Body of pancreas (tissue), 4 donors: ENCODE measurements around the gene PHACTR3. TPM values are rescaled to one million over a fixed set of nuclear protein-coding genes. Genes with fewer than 3 reads are reported as not detected.
A peak's percentile ranks its signal among the peaks of the same experiment; 100 is the strongest.

Experiments
- ATAC-seq: fragments of 150-250 bp; one replicate; pipeline ENCODE4 v1.9.1; 2016
- DNase-seq, 4 donors: peaks; one replicate each; pipeline ENCODE4 v3.0.0-alpha.2; 2019
- H3K27ac ChIP-seq, 4 donors: fragments of 200-600 bp; sonication (generic); 1 replicate in 3 of 4; 2 replicates in 1 of 4; pipeline versions ENCODE4 v1.5.1 to v1.6.1; 2016 to 2019; ENCODE audit warnings: mild to moderate bottlenecking in 1 of 4, mixed read lengths in 1 of 4, moderate library complexity in 1 of 4
- H3K27me3 ChIP-seq, 2 donors: fragments of 200-600 bp; sonication (generic); one replicate each; pipeline ENCODE4 v1.6.0; 2016; ENCODE audit warnings: mild to moderate bottlenecking in 1 of 2
- H3K36me3 ChIP-seq, 2 donors: fragments of 200-600 bp; sonication (generic); replicated peaks in 1 of 2; 2 replicates each; pipeline ENCODE4 v1.5.1; 2016; ENCODE audit warnings: low read depth in 2 of 2; ENCODE audit not compliant: insufficient read depth in 1 of 2
- H3K4me1 ChIP-seq: fragments of 200-600 bp; sonication (generic); one replicate; pipeline ENCODE4 v1.6.0; 2016
- H3K4me3 ChIP-seq, 2 donors: fragments of 200-600 bp; sonication (generic); 1 replicate in 1 of 2; 2 replicates in 1 of 2; pipeline ENCODE4 v1.5.1; 2016 to 2019
- H3K9me3 ChIP-seq, 3 donors: fragments of 200-600 bp; sonication (generic); 1 replicate in 2 of 3; 2 replicates in 1 of 3; pipeline ENCODE4 v1.5.1; 2016
- CTCF ChIP-seq, 7 experiments: fragments of 450-650 bp in 4 of 7; fragments of 200-600 bp in 3 of 7; sonication (generic) in 3 of 7; IDR thresholded peaks; one replicate each; pipeline ENCODE4 v1.5.1; 2016 to 2019; ENCODE audit warnings: antibody characterized with exemption in 7 of 7
- POLR2A ChIP-seq, 3 donors: fragments of 450-650 bp; IDR thresholded peaks; one replicate each; pipeline ENCODE4 v1.6.1; 2016; ENCODE audit warnings: antibody characterized with exemption in 3 of 3, mild to moderate bottlenecking in 2 of 3
- WGBS, 2 donors: methylation state at CpG; one replicate each; pipeline ENCODE4 v1.1.5; 2017; 5-methylcytosine and 5-hydroxymethylcytosine counted together
- intact Hi-C: fragments of 100-400 bp; cut with DNase I; formaldehyde crosslinking; loops from one replicate; pipeline ENCODE4 v1.15.1; 2023
- total RNA-seq, 2 donors: library from RNA; depleted of rRNA; stranded (reverse); fragments of >200 nt; gene quantifications; one replicate each; pipeline ENCODE4 v1.1.0, GENCODE V29; 2016

Gene PHACTR3
- total RNA-seq, 2 donors from 2014 or later: 0.52 to 0.66 TPM

- H3K27me3 ChIP-seq: no peaks in the 10 kb centered on the region
- ATAC-seq (no peak), DNase-seq (no peak)
- TF ChIP-seq CTCF (IDR thresholded peaks at IDR 0.05) (no peak), POLR2A (IDR thresholded peaks at IDR 0.05) (no peak)
- H3K9me3 ChIP-seq: no peaks in the 10 kb centered on the region
- H3K4me1 ChIP-seq: no peaks in the 10 kb centered on the region
- intact Hi-C loops: no loop called here
- no peak overlapping the region for H3K27ac ChIP-seq
- WGBS, 2 donors: 78 to 86% methylated on average over 12 of the region's 12 CpGs
- no peak overlapping the region for H3K4me3 ChIP-seq
- H3K36me3 ChIP-seq: no peaks in the 10 kb centered on the region
These were observed 176.3 kb downstream of the PHACTR3 start for GRCh38 chr20:59780494-59781185.

- WGBS, 2 donors: 88 to 94% methylated on average over 9 to 12 of the region's 12 CpGs
- no peaks in the 10 kb centered on the region for H3K4me1 ChIP-seq
- TF ChIP-seq POLR2A (IDR thresholded peaks at IDR 0.05) (no peak), CTCF (IDR thresholded peaks at IDR 0.05) (no peak)
- no peak overlapping the region for H3K4me3 ChIP-seq
- H3K36me3 ChIP-seq: no peaks in the 10 kb centered on the region
- intact Hi-C loops: no loop called here
- DNase-seq (no peak), ATAC-seq (no peak)
- no peaks in the 10 kb centered on the region for H3K9me3 ChIP-seq
- H3K27ac ChIP-seq: no peak overlapping the region
- H3K27me3 ChIP-seq: no peaks in the 10 kb centered on the region
These were observed 176.9 kb downstream of the PHACTR3 start for GRCh38 chr20:59781226-59781625.

GRCh38 chr20:59782986-59783640 lies 178.8 kb downstream of the PHACTR3 start:
- Histone ChIP-seq H3K4me1 (no peaks in the 10 kb centered on the region), H3K9me3 (no peaks in the 10 kb centered on the region), H3K27me3 (no peaks in the 10 kb centered on the region), H3K36me3 (no peaks in the 10 kb centered on the region), H3K27ac (no peak overlapping the region), H3K4me3 (no peak overlapping the region)
- intact Hi-C loops: no loop called here
- DNase-seq (peak; percentile 28 to 60 (median 44)), ATAC-seq (no peak)
- 16 to 18% methylated on average over 14 of the region's 14 CpGs for WGBS, 2 donors
- TF ChIP-seq CTCF (IDR thresholded peaks at IDR 0.05) (peak; percentile 41 to 81 (median 55)), POLR2A (IDR thresholded peaks at IDR 0.05) (no peak)

GRCh38 chr20:59783641-59784010 lies 179.3 kb downstream of the PHACTR3 start:
- 60 to 64% methylated on average over 4 to 6 of the region's 6 CpGs for WGBS, 2 donors

More at GRCh38 chr20:59783641-59784010, 179.3 kb downstream of the PHACTR3 start:
- Histone ChIP-seq H3K4me3 (no peak overlapping the region), H3K9me3 (no peaks in the 10 kb centered on the region), H3K27ac (no peak overlapping the region), H3K4me1 (no peaks in the 10 kb centered on the region), H3K36me3 (no peaks in the 10 kb centered on the region), H3K27me3 (no peaks in the 10 kb centered on the region)
- TF ChIP-seq POLR2A (IDR thresholded peaks at IDR 0.05) (no peak), CTCF (IDR thresholded peaks at IDR 0.05) (no peak)
- intact Hi-C loops: no loop called here
- no peak for ATAC-seq
- no peak for DNase-seq
